PFSK-1 (cell line): ENCODE results near the gene GAS6.

Experiments
- POLR2AphosphoS5 ChIP-seq: IDR thresholded peaks from 2 replicates; pipeline ENCODE4 v1.6.1; 2012; ENCODE audit warnings: low read depth, mild to moderate bottlenecking, control low read depth, low read length, moderate library complexity
- SIN3A ChIP-seq: IDR thresholded peaks from 2 replicates; pipeline ENCODE4 v1.6.1; 2012; ENCODE audit warnings: mild to moderate bottlenecking, low read length, moderate library complexity, borderline replicate concordance; ENCODE audit not compliant: insufficient read depth

- TF ChIP-seq POLR2AphosphoS5 (no peak), SIN3A (no peak)
Measured at GRCh38 chr13:113782472-113782871, 81.4 kb downstream of the GAS6 start.
